Measurements from ENCODE around the gene PEX11B. TPM values are rescaled to one million over a fixed set of nuclear protein-coding genes. Genes with fewer than 3 reads are reported as not detected.
A peak's percentile ranks its signal among the peaks of the same experiment; 100 is the strongest.

Gene PEX11B
- polyA plus RNA-seq, 3 donors: 12.0 to 38.2 (median 37.9) TPM

DNA sequence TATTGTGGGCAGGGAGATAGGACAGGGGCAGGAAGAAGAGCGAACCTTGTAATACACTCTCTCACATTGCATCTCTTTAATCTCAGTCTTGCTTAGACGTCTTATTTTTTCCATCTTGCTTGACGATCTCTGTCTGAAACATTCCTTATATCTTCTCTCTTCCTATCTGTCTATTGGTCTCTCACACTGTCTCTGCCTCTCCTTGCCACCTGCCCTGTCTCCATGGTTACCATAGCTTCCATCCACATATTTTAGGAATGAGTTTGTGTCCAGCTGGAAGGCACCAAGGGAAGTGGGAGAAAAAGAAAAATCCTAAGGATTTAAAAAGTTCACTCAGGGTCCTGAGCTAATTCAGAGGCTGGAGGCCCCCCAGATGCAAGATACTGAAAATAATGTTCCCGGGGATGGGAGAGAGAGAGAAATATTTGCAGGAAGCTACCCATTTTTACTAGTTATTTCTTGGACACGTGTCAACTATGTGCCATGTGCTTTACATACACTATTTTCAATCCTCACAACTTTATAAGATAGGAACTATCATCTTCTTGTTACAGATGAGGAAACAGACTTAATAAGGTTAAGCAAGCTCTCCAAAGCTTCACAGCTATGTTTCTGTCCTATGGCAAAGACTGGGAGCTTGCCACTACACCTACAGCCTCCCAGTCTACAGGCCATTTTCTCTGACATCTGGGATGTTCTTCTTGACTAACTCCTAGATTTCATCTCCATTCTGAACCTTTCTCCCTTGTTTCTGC, 44.9 kb upstream of the PEX11B start:
- Histone ChIP-seq H3K79me2 (ENCODE audit: insufficient read depth, low read length) (peaks cover 10% of the 10 kb centered on the region), H3K9ac (ENCODE audit: insufficient read depth, low read length, poor library complexity, severe bottlenecking) (peak overlapping the region; percentile 74), H3K27me3 (ENCODE audit: control insufficient read depth in 2 of 2, insufficient read depth in 2 of 2, low read length in 2 of 2) (peaks cover 6 to 31% of the 10 kb centered on the region in 2 donors), H2AFZ (ENCODE audit: insufficient read depth, low read depth, low read length, poor library complexity, severe bottlenecking) (peak overlapping the region; percentile 89), H3K4me1 (ENCODE audit: control insufficient read depth in 1 of 2, insufficient read depth in 2 of 2, low read length in 2 of 2) (peaks cover 58 to 65% of the 10 kb centered on the region in 2 donors), H3K27ac (ENCODE audit: low read depth in 1 of 2, low read length in 2 of 2) (peak overlapping the region in 1 of 2 donors; percentile 82), H3K36me3 (replicated peaks in 1 of 2; ENCODE audit: control insufficient read depth in 1 of 2, insufficient read depth in 2 of 2, low read length in 2 of 2) (peaks cover 0 to 7% of the 10 kb centered on the region in 2 donors), H3K9me3 (replicated peaks in 1 of 2; ENCODE audit: control insufficient read depth in 1 of 2, insufficient read depth in 1 of 2, low read length in 2 of 2) (peaks cover 0 to 4% of the 10 kb centered on the region in 2 donors), H3K4me3 (replicated peaks in 1 of 3; ENCODE audit: low read depth in 2 of 3, low read length in 3 of 3) (peak overlapping the region; percentile 55 to 89 (median 59)), H3K4me2 (replicated peaks; ENCODE audit: extremely low read depth, low read length, poor library complexity, severe bottlenecking) (peak overlapping the region; percentile 91), H4K20me1 (ENCODE audit: insufficient read depth, low read length) (peaks cover 3% of the 10 kb centered on the region)
- intact Hi-C loops (cut with micrococcal nuclease): loop anchor here (2.0 to 10.0 kb wide), 4 partner anchors 33 to 99 kb away; partner anchors contain the start of genes PEX11B (in 1 of the 2) and TXNIP (in 1 of the 2)
- H3K4me3 Mint-ChIP-seq: peak overlapping the region; percentile 94 to 96
- H3K27me3 Mint-ChIP-seq (ENCODE audit: low read depth in 3 of 3): peaks cover 30 to 37% (median 30%) of the 10 kb centered on the region in 3 donors
- peaks cover 65% of the 10 kb centered on the region for H3K4me1 Mint-ChIP-seq
- TF ChIP-seq, protein P1, sequence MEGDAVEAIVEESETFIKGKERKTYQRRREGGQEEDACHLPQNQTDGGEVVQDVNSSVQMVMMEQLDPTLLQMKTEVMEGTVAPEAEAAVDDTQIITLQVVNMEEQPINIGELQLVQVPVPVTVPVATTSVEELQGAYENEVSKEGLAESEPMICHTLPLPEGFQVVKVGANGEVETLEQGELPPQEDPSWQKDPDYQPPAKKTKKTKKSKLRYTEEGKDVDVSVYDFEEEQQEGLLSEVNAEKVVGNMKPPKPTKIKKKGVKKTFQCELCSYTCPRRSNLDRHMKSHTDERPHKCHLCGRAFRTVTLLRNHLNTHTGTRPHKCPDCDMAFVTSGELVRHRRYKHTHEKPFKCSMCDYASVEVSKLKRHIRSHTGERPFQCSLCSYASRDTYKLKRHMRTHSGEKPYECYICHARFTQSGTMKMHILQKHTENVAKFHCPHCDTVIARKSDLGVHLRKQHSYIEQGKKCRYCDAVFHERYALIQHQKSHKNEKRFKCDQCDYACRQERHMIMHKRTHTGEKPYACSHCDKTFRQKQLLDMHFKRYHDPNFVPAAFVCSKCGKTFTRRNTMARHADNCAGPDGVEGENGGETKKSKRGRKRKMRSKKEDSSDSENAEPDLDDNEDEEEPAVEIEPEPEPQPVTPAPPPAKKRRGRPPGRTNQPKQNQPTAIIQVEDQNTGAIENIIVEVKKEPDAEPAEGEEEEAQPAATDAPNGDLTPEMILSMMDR (IDR thresholded peaks at IDR 0.05): no peak
- DNase-seq: no peak
- no CpG with 5 or more reads among the region's 5 CpGs for WGBS (ENCODE audit: insufficient coverage)
- peaks cover 0 to 16% (median 8%) of the 10 kb centered on the region in 7 donors for H3K9me3 Mint-ChIP-seq
- peak overlapping the region in 6 of 7 donors; percentile 58 to 96 (median 88) for H3K27ac Mint-ChIP-seq
- peaks cover 7 to 9% of the 10 kb centered on the region in 2 donors for H3K36me3 Mint-ChIP-seq

DNA sequence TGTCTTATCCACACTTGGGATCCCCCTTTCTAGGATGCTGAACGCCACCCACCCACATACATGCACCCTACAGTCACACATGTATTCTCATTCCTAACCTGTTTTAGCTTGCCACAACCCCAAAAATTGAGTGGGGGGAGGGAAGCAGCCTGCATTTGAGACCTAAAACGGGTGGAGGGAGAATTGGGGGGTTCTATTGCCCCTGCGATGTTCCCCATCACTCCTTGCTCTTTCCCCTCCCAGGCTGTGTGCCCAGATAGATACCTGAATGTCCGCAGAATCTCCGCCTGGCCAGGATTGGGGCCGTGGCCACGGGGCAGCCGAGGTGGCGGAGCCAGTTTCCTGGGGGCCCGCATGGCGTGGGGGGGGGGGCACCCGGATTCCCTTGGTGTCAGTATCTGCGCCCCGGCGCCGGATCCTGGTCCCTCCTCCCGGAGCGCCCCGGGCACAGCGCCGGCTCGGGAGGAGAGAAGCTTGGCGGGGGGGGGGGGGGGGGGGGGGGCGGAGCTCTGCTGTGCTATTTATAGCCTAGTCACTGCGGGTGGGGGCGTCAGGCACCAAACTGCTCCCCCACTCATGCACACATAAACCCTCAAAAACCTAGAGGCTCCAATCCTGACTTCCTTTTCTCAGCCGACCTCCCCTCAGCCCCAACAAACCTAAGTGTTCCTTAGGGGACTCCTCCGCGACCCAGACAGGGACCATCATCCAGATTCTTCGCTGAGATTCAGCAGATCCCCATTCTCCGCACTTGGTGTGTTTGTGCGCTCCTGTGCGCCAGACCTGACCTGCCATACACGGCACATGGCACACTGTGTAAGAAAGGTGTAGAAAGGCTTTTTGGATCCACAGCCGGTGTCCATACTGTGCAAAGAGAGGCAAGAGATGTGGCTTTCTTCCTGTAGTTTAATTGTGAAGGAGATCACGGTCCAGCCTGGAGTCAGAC, 43.9 kb upstream of the PEX11B start:
- intact Hi-C loops (cut with micrococcal nuclease): loop anchor here (2.0 to 10.0 kb wide), 4 partner anchors 32 to 98 kb away; partner anchors contain the start of genes PEX11B (in 1 of the 2) and TXNIP (in 1 of the 2)

More for the DNA sequence above, 43.9 kb upstream of the PEX11B start:
- H3K36me3 Mint-ChIP-seq: peaks cover 5 to 7% of the 10 kb centered on the region in 2 donors
- H4K20me1 ChIP-seq (ENCODE audit: insufficient read depth, low read length): peaks cover 3% of the 10 kb centered on the region
- H3K9me3 ChIP-seq (replicated peaks in 1 of 2; ENCODE audit: control insufficient read depth in 1 of 2, insufficient read depth in 1 of 2, low read length in 2 of 2): peaks cover 0 to 2% of the 10 kb centered on the region in 2 donors
- peaks cover 0 to 5% of the 10 kb centered on the region in 2 donors for H3K36me3 ChIP-seq (replicated peaks in 1 of 2; ENCODE audit: control insufficient read depth in 1 of 2, insufficient read depth in 2 of 2, low read length in 2 of 2)
- peaks cover 30 to 37% (median 31%) of the 10 kb centered on the region in 3 donors for H3K27me3 Mint-ChIP-seq (ENCODE audit: low read depth in 3 of 3)
- H3K9me3 Mint-ChIP-seq: peaks cover 0 to 15% (median 6%) of the 10 kb centered on the region in 7 donors
- DNase-seq: no peak
- peak overlapping the region; percentile 91 to 97 for H3K4me3 Mint-ChIP-seq
- H3K79me2 ChIP-seq (ENCODE audit: insufficient read depth, low read length): peaks cover 7% of the 10 kb centered on the region
- H3K27me3 ChIP-seq (ENCODE audit: control insufficient read depth in 2 of 2, insufficient read depth in 2 of 2, low read length in 2 of 2): peaks cover 6 to 31% of the 10 kb centered on the region in 2 donors
- WGBS (ENCODE audit: insufficient coverage): 2% methylated on average over 15 of the region's 36 CpGs
- peaks cover 67% of the 10 kb centered on the region for H3K4me1 Mint-ChIP-seq
- TF ChIP-seq, protein P1 (IDR thresholded peaks at IDR 0.05): no peak
- H3K4me1 ChIP-seq (ENCODE audit: control insufficient read depth in 1 of 2, insufficient read depth in 2 of 2, low read length in 2 of 2): peaks cover 62 to 71% of the 10 kb centered on the region in 2 donors
- peak overlapping the region; percentile 30 to 87 (median 71) for H3K4me3 ChIP-seq (replicated peaks in 1 of 3; ENCODE audit: low read depth in 2 of 3, low read length in 3 of 3)
- H2AFZ ChIP-seq (ENCODE audit: insufficient read depth, low read depth, low read length, poor library complexity, severe bottlenecking): peak overlapping the region; percentile 90
- H3K4me2 ChIP-seq (replicated peaks; ENCODE audit: extremely low read depth, low read length, poor library complexity, severe bottlenecking): peak overlapping the region; percentile 91
- H3K27ac Mint-ChIP-seq: peak overlapping the region in 1 of 7 donors; percentile 50
- H3K9ac ChIP-seq (ENCODE audit: insufficient read depth, low read length, poor library complexity, severe bottlenecking): no peak overlapping the region
- no peak overlapping the region for H3K27ac ChIP-seq (ENCODE audit: low read depth in 1 of 2, low read length in 2 of 2)

Measured in CD14-positive monocyte (primary cell).